C4-2B (cell line): Measurements from ENCODE around the gene IQCE.

Experiments used
- CTCF ChIP-seq: fragments of 450-650 bp; conservative IDR thresholded peaks from 2 replicates; pipeline ENCODE4 v1.5.1; 2017; ENCODE audit warnings: mild to moderate bottlenecking
- ZFX ChIP-seq: fragments of 450-650 bp; IDR thresholded peaks from 2 replicates; pipeline ENCODE4 v1.6.1; 2017

- no peak for TF ChIP-seq CTCF
- TF ChIP-seq ZFX = no peak
Measured at GRCh38 chr7:2589341-2589740, 30.6 kb downstream of the IQCE start.
